ENCODE results near the gene CELF2. TPM values are rescaled to one million over a fixed set of nuclear protein-coding genes. Genes with fewer than 3 reads are reported as not detected.
A peak's percentile ranks its signal among the peaks of the same experiment; 100 is the strongest.

Gene CELF2
- total RNA-seq, 1 donor from 2014 or later, result 31.8 TPM

DNA sequence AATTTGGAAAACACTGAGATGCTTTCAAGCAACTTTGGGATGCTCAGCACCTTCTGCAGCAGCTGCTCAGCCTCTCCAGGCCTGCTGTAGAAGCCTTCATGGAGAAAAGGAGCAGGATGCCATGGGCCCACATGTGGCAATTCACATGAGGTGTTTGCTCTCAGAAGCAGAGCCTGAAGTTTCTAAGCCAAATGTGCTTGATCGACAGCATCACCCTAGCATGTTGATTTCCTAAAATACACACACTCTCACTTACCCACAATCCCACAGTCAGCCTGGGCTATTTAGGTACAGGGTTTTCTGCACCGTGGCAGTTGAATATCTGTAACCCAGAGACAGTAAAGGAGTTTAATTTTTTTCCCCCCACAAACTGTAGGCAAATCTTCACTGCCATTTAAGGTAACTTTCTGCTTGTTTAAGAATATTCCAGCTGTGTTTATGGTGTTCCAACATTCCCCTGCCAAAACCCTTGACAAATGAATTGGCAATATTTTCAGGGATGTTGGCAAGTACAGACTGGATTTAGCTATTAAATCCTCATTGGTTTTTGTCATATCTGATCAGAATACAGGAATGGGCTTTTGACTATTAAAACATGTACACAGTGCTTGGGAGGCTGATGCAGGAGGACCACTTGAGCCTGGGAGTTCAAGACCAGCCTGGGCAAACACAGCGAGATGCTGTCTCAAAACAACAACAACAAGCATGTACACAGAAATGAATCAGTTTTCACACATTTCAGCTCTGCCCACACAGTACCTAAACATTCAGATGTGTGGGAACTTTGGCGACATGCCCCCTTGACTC, 244.2 kb downstream of the CELF2 start:
- peak overlapping the region; percentile 43 for H3K27ac ChIP-seq (ENCODE audit: low read depth, low read length)
- no peaks in the 10 kb centered on the region for H3K9me3 ChIP-seq (ENCODE audit: control insufficient read depth in 3 of 3, low read length in 3 of 3)
- H3K9ac ChIP-seq (ENCODE audit: low read depth in 1 of 3, low read length in 3 of 3), result peak overlapping the region in 2 of 3 donors; percentile 33 to 53
- peaks cover 7 to 21% (median 10%) of the 10 kb centered on the region in 3 donors for H3K4me1 ChIP-seq (ENCODE audit: control insufficient read depth in 3 of 3, insufficient read depth in 3 of 3, low read length in 3 of 3)
- no peaks in the 10 kb centered on the region for H3K27me3 ChIP-seq (ENCODE audit: control insufficient read depth in 3 of 3, insufficient read depth in 3 of 3, low read length in 3 of 3)
- H3K36me3 ChIP-seq (ENCODE audit: control insufficient read depth in 3 of 3, insufficient read depth in 3 of 3, low read length in 3 of 3), result peaks cover 3 to 35% (median 12%) of the 10 kb centered on the region in 3 donors
- no peak overlapping the region for H3K4me3 ChIP-seq (ENCODE audit: low read length in 3 of 3)

DNA sequence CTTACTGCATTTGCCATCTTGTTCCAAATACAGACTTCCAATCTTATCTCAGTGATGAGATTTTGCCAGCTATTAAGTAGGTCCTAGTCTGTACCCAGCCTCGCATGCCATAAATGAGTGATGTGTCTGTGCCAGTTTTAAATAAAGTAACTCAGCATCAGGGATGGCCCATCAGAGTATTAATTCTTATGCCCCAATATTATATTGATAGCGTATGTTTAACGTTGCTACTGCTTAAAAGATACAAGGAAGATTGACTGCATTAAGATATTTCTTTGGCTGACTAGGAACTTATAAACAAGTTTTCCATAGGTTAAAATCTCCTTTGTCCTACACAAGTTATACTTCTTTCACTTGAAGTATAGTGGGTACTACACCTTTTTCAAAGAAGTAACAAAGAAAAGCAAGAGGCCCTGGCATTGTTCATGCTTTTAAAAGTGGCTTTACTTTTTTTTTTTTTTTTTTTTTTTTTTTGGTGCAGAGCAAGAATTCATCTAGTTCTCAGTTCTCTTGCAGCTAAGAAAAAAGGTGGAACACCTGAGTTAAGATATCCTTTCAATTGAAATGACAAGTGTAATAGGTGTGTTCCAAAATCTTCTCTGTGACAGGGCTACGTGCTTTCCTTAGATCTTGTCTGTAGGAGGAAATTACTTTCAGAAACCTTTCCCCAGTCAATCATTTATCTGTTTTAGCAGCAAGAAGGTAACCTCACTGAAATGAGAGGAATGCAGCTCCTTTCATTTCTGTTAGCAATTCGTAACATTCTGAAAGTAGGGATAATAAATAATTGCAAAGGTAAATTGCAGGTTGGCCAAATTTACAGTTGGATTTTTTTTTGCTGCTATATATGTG, 245.0 kb downstream of the CELF2 start:
- H3K9ac ChIP-seq (ENCODE audit: low read depth in 1 of 3, low read length in 3 of 3), result no peak overlapping the region
- H3K4me1 ChIP-seq (ENCODE audit: control insufficient read depth in 3 of 3, insufficient read depth in 3 of 3, low read length in 3 of 3), result peaks cover 7 to 21% (median 10%) of the 10 kb centered on the region in 3 donors
- H3K36me3 ChIP-seq (ENCODE audit: control insufficient read depth in 3 of 3, insufficient read depth in 3 of 3, low read length in 3 of 3), result peaks cover 3 to 33% (median 10%) of the 10 kb centered on the region in 3 donors
- peak overlapping the region; percentile 43 for H3K27ac ChIP-seq (ENCODE audit: low read depth, low read length)
- no peak overlapping the region for H3K4me3 ChIP-seq (ENCODE audit: low read length in 3 of 3)
- H3K27me3 ChIP-seq (ENCODE audit: control insufficient read depth in 3 of 3, insufficient read depth in 3 of 3, low read length in 3 of 3), result no peaks in the 10 kb centered on the region
- H3K9me3 ChIP-seq (ENCODE audit: control insufficient read depth in 3 of 3, low read length in 3 of 3), result no peaks in the 10 kb centered on the region

DNA sequence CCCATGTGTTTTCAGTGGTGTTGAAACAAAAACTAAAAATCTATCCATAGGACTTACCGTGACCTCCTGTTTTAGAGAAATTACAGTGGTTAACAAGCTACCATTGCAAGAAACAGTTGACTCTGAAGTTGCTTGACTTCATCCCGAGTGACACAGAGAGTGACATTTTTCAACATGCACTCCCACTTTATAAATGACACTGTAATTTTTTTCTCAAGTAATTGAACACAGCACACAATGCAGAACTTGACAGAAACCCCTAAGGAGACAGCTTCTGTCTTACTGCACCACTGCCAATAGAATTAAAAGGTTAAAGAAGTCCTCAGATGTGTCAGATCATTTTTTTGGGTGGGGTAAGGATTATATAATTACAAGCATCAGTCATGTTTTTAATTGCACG, 246.1 kb downstream of the CELF2 start:
- Histone ChIP-seq H3K27me3 (ENCODE audit: control insufficient read depth in 3 of 3, insufficient read depth in 3 of 3, low read length in 3 of 3) (no peaks in the 10 kb centered on the region), H3K36me3 (ENCODE audit: control insufficient read depth in 3 of 3, insufficient read depth in 3 of 3, low read length in 3 of 3) (peaks cover 0 to 25% (median 3%) of the 10 kb centered on the region in 3 donors), H3K27ac (ENCODE audit: low read depth, low read length) (no peak overlapping the region), H3K4me3 (ENCODE audit: low read length in 3 of 3) (no peak overlapping the region), H3K9ac (ENCODE audit: low read depth in 1 of 3, low read length in 3 of 3) (no peak overlapping the region), H3K9me3 (ENCODE audit: control insufficient read depth in 3 of 3, low read length in 3 of 3) (no peaks in the 10 kb centered on the region), H3K4me1 (ENCODE audit: control insufficient read depth in 3 of 3, insufficient read depth in 3 of 3, low read length in 3 of 3) (peaks cover 7 to 21% (median 10%) of the 10 kb centered on the region in 3 donors)

DNA sequence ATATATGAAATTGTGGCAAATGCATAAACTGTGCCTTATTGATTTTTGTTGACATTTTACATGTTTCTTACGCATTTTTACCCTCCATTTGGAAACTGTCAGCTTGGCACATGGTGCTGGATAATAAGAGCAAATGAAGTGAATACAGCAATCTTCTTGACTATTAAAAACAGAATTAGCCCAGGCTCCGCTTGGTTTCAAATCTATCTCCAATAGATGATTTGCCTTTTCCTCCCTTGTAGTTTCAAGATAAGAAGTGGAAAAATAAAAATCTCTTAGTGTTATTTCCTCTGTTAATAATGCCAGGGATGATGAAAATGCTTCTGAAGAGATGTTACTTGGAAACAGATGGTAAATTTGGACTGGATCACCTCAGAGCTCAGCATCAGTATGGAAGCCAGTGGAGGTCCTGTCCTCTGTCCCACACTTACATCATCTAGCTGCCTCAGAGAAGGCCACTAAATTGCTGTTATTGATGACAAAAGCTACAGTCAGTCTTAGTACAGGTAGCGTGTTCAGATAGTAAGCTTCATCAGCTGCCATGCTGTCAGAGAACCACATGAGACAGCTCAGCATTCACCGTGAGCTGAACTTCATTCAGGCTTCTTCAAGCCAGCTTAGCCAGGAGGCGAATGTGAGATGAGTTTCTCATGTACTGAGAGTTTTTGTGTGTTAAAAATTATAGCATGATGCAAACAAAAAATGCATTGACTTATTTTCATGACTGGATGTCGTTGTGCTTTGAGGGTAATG, 246.8 kb downstream of the CELF2 start:
- H3K9ac ChIP-seq (ENCODE audit: low read depth in 1 of 3, low read length in 3 of 3), result no peak overlapping the region
- no peak overlapping the region for H3K27ac ChIP-seq (ENCODE audit: low read depth, low read length)
- no peak overlapping the region for H3K4me3 ChIP-seq (ENCODE audit: low read length in 3 of 3)
- no peaks in the 10 kb centered on the region for H3K9me3 ChIP-seq (ENCODE audit: control insufficient read depth in 3 of 3, low read length in 3 of 3)
- H3K36me3 ChIP-seq (ENCODE audit: control insufficient read depth in 3 of 3, insufficient read depth in 3 of 3, low read length in 3 of 3), result peaks cover 0 to 20% (median 3%) of the 10 kb centered on the region in 3 donors
- peaks cover 7 to 21% (median 10%) of the 10 kb centered on the region in 3 donors for H3K4me1 ChIP-seq (ENCODE audit: control insufficient read depth in 3 of 3, insufficient read depth in 3 of 3, low read length in 3 of 3)
- H3K27me3 ChIP-seq (ENCODE audit: control insufficient read depth in 3 of 3, insufficient read depth in 3 of 3, low read length in 3 of 3), result no peaks in the 10 kb centered on the region

DNA sequence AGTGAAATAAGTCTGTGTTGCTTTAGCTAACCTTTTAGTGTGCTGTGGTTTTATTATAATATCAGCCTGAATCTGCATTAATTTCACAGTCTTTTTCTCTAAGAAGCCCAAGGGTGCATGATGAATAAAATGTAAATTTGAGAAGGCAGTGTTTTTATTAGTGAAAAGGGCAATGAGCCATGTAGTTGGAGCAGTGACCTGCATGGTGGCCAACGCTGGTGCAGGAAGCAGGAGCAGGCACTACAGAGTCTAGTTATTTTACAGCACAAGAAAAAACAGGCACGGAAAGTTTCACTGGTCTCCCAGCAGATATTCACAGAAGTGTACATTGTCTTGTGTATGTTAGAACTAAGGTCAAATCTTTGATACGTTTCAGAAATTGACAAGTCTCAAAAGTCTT, 247.8 kb downstream of the CELF2 start:
- Histone ChIP-seq H3K36me3 (ENCODE audit: control insufficient read depth in 3 of 3, insufficient read depth in 3 of 3, low read length in 3 of 3) (peaks cover 0 to 15% (median 3%) of the 10 kb centered on the region in 3 donors), H3K9me3 (ENCODE audit: control insufficient read depth in 3 of 3, low read length in 3 of 3) (no peaks in the 10 kb centered on the region), H3K9ac (ENCODE audit: low read depth in 1 of 3, low read length in 3 of 3) (no peak overlapping the region), H3K4me1 (ENCODE audit: control insufficient read depth in 3 of 3, insufficient read depth in 3 of 3, low read length in 3 of 3) (peaks cover 7 to 21% (median 10%) of the 10 kb centered on the region in 3 donors), H3K4me3 (ENCODE audit: low read length in 3 of 3) (no peak overlapping the region), H3K27me3 (ENCODE audit: control insufficient read depth in 3 of 3, insufficient read depth in 3 of 3, low read length in 3 of 3) (no peaks in the 10 kb centered on the region), H3K27ac (ENCODE audit: low read depth, low read length) (no peak overlapping the region)

DNA sequence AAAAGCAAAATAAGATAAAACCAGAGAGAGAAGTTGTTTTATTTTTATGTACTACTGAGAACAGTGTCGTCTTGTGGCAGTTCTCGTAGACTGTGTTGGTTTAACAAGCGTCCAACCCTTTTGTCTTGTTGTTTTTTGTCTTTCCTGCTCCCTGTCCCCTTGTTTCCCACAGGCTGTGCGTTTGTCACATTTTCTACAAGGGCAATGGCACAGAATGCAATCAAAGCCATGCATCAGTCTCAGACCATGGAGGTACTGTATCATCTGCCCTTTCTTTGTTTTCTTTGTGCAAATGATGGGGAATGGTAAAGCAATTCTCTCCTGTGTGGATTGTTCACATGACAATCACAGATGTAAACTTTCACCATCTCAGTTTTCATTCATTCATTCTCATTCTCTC, 248.8 kb downstream of the CELF2 start:
- H3K27me3 ChIP-seq (ENCODE audit: control insufficient read depth in 3 of 3, insufficient read depth in 3 of 3, low read length in 3 of 3), result no peaks in the 10 kb centered on the region
- H3K9me3 ChIP-seq (ENCODE audit: control insufficient read depth in 3 of 3, low read length in 3 of 3), result no peaks in the 10 kb centered on the region
- H3K4me1 ChIP-seq (ENCODE audit: control insufficient read depth in 3 of 3, insufficient read depth in 3 of 3, low read length in 3 of 3), result peaks cover 7 to 19% (median 9%) of the 10 kb centered on the region in 3 donors
- no peak overlapping the region for H3K27ac ChIP-seq (ENCODE audit: low read depth, low read length)
- peaks cover 0 to 16% (median 3%) of the 10 kb centered on the region in 3 donors for H3K36me3 ChIP-seq (ENCODE audit: control insufficient read depth in 3 of 3, insufficient read depth in 3 of 3, low read length in 3 of 3)
- no peak overlapping the region for H3K4me3 ChIP-seq (ENCODE audit: low read length in 3 of 3)
- no peak overlapping the region for H3K9ac ChIP-seq (ENCODE audit: low read depth in 1 of 3, low read length in 3 of 3)

DNA sequence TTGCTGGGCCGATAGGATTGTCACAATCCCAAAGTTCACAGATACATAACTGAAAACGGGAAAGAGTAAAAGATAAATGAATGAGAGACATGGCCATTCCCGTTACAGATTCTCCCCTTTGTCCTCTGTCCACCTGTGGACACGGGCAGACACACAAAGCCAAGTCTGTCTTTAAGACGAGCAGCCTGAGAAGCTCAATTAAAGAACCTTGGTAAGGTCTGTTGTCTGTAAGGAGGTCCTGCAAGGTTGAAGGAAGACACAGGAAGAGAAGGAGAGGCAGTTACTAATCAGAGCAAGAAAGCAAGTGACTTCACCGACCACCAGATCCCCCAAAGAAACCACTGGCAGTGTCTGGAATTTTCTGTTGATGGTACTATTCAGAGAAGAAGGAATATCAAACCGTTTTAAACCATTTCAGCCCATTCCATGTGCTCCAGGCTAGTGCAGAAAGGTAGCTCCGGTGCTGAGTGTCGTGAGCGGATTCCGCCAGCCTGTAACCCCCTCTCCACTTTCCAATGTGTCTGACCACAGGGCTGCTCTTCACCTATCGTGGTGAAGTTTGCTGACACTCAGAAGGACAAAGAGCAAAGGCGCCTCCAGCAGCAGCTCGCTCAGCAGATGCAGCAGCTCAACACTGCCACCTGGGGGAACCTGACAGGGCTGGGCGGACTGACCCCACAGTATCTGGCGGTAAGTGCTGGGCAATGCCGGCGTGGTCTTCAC, 252.6 kb downstream of the CELF2 start:
- no peak overlapping the region for H3K4me3 ChIP-seq (ENCODE audit: low read length in 3 of 3)
- no peaks in the 10 kb centered on the region for H3K9me3 ChIP-seq (ENCODE audit: control insufficient read depth in 3 of 3, low read length in 3 of 3)
- H3K9ac ChIP-seq (ENCODE audit: low read depth in 1 of 3, low read length in 3 of 3), result no peak overlapping the region
- H3K36me3 ChIP-seq (ENCODE audit: control insufficient read depth in 3 of 3, insufficient read depth in 3 of 3, low read length in 3 of 3), result peaks cover 0 to 10% (median 9%) of the 10 kb centered on the region in 3 donors
- no peak overlapping the region for H3K27ac ChIP-seq (ENCODE audit: low read depth, low read length)
- H3K27me3 ChIP-seq (ENCODE audit: control insufficient read depth in 3 of 3, insufficient read depth in 3 of 3, low read length in 3 of 3), result no peaks in the 10 kb centered on the region
- peaks cover 0 to 8% (median 0%) of the 10 kb centered on the region in 3 donors for H3K4me1 ChIP-seq (ENCODE audit: control insufficient read depth in 3 of 3, insufficient read depth in 3 of 3, low read length in 3 of 3)

DNA sequence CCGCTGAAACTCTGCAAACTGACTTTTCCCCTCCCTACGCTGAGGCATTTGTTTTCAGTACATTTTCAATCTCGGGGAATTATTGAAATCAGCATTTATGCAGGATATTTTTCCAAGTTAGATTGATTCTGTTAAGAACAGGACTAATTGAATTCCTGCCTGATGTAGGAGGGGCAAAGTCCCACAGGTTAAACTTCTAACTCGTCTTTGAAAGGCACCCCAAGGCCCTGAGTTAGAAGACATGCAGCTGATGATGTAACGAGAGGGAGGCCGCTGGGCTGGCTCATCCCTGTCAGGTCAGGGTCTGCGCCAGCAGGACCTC, 253.1 kb downstream of the CELF2 start:
- Histone ChIP-seq H3K27me3 (ENCODE audit: control insufficient read depth in 3 of 3, insufficient read depth in 3 of 3, low read length in 3 of 3) (no peaks in the 10 kb centered on the region), H3K4me1 (ENCODE audit: control insufficient read depth in 3 of 3, insufficient read depth in 3 of 3, low read length in 3 of 3) (peaks cover 0 to 8% (median 0%) of the 10 kb centered on the region in 3 donors), H3K27ac (ENCODE audit: low read depth, low read length) (no peak overlapping the region), H3K4me3 (ENCODE audit: low read length in 3 of 3) (no peak overlapping the region), H3K9me3 (ENCODE audit: control insufficient read depth in 3 of 3, low read length in 3 of 3) (no peaks in the 10 kb centered on the region), H3K9ac (ENCODE audit: low read depth in 1 of 3, low read length in 3 of 3) (no peak overlapping the region), H3K36me3 (ENCODE audit: control insufficient read depth in 3 of 3, insufficient read depth in 3 of 3, low read length in 3 of 3) (peaks cover 0 to 14% (median 9%) of the 10 kb centered on the region in 3 donors)

DNA sequence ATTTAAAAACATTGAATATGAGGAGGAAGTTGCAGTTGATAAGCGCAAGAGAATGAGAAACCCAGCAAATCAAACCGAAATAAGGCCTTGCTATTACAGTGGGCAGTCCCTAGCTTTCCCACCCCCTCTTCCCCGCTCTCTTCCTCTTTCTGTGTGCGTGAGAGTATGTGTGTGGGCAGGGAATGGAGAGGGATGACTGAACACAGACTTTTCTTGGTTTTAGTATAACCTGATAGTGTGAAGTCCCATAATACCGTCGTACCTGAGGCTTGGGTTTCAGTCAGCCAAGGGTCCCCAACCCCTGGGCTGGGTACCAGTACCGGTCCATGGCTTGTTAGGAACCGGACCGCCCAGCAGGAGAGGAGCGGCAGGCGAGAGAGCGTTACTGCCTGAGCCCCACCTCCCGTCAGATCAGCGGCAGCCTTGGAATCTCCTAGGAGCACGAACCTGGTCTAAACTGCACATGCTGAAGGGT, 255.3 kb downstream of the CELF2 start:
- peaks cover 0 to 8% (median 0%) of the 10 kb centered on the region in 3 donors for H3K4me1 ChIP-seq (ENCODE audit: control insufficient read depth in 3 of 3, insufficient read depth in 3 of 3, low read length in 3 of 3)
- peaks cover 0 to 12% (median 10%) of the 10 kb centered on the region in 3 donors for H3K36me3 ChIP-seq (ENCODE audit: control insufficient read depth in 3 of 3, insufficient read depth in 3 of 3, low read length in 3 of 3)
- no peak overlapping the region for H3K27ac ChIP-seq (ENCODE audit: low read depth, low read length)
- no peak overlapping the region for H3K9ac ChIP-seq (ENCODE audit: low read depth in 1 of 3, low read length in 3 of 3)
- no peaks in the 10 kb centered on the region for H3K9me3 ChIP-seq (ENCODE audit: control insufficient read depth in 3 of 3, low read length in 3 of 3)
- no peaks in the 10 kb centered on the region for H3K27me3 ChIP-seq (ENCODE audit: control insufficient read depth in 3 of 3, insufficient read depth in 3 of 3, low read length in 3 of 3)
- H3K4me3 ChIP-seq (ENCODE audit: low read length in 3 of 3), result no peak overlapping the region
